ENCODE results near the gene MAPT.

DNA sequence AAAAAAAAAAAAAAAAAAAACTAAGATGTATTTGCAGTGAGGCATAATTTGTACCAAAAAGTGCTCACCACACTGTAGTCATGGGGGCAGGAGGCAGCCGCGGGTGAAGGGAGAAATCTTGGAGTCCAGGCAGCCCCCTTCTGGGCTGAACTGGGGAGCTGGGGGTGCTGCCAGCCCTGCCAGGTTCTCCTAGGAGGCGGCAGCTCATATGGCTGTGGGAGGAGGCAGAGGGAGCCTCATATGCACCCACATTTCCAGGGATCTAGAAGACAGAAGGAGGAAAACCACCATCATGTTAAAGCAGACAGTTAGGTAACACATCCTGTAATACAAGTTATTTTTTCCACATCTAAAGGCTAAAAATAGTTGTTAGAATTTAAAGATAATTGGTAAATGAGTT lies 16.3 kb downstream of the MAPT start:
- no peak for TF ChIP-seq POLR2A (IDR thresholded peaks at IDR 0.05; ENCODE audit: extremely low read depth, insufficient read length)
- TF ChIP-seq, protein P1, sequence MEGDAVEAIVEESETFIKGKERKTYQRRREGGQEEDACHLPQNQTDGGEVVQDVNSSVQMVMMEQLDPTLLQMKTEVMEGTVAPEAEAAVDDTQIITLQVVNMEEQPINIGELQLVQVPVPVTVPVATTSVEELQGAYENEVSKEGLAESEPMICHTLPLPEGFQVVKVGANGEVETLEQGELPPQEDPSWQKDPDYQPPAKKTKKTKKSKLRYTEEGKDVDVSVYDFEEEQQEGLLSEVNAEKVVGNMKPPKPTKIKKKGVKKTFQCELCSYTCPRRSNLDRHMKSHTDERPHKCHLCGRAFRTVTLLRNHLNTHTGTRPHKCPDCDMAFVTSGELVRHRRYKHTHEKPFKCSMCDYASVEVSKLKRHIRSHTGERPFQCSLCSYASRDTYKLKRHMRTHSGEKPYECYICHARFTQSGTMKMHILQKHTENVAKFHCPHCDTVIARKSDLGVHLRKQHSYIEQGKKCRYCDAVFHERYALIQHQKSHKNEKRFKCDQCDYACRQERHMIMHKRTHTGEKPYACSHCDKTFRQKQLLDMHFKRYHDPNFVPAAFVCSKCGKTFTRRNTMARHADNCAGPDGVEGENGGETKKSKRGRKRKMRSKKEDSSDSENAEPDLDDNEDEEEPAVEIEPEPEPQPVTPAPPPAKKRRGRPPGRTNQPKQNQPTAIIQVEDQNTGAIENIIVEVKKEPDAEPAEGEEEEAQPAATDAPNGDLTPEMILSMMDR (IDR thresholded peaks at IDR 0.05; ENCODE audit: low read depth, low read length), result no peak

Data from NB4 (cell line).